Caco-2 (cell line): Measurements from ENCODE around the gene RABEP2. TPM values are rescaled to one million over a fixed set of nuclear protein-coding genes. Genes with fewer than 3 reads are reported as not detected.

ENCODE experiments used
- BruUV-seq: library from RNA; stranded (reverse); fragments of 400-500 nt; replicated peaks from 2 replicates; lab custom pipeline; 2021; lab: Mats Ljungman, UMichigan
- CTCF ChIA-PET: fragments of 300-600 bp; sonication (Branson Sonifier 250); formaldehyde crosslinking; loops from one replicate; lab custom pipeline; 2022; ENCODE audit warnings: antibody characterized with exemption; lab: Charles Lee
- POLR2A ChIA-PET: fragments of 300-600 bp; sonication (Branson Sonifier 250); formaldehyde crosslinking; loops from one replicate; lab custom pipeline; 2022; ENCODE audit warnings: antibody characterized with exemption; lab: Charles Lee
- DNase-seq, 2 experiments: peaks; one replicate each; pipeline versions ENCODE4 v3.0.0 to v3.0.0-alpha.2; 2020 to 2022
- H3K27me3 ChIP-seq: replicated peaks from 2 replicates; pipeline ENCODE4 v1.6.0; 2011; ENCODE audit warnings: low read length; ENCODE audit not compliant: control insufficient read depth, insufficient read depth
- H3K36me3 ChIP-seq: 2 replicates; pipeline ENCODE4 v1.5.1; 2011; ENCODE audit warnings: low read length; ENCODE audit not compliant: control insufficient read depth, insufficient read depth
- H3K4me1 ChIP-seq: fragments of 250-450 bp; sonication (Bioruptor Pico); 2 replicates; pipeline ENCODE4 v1.5.1; 2020; ENCODE audit warnings: mild to moderate bottlenecking
- H3K4me3 ChIP-seq: 2 replicates; pipeline ENCODE4 v1.5.1; 2011; ENCODE audit warnings: low read depth, mild to moderate bottlenecking, control low read depth, low read length
- H3K9me3 ChIP-seq: fragments of 250-450 bp; sonication (Bioruptor Pico); 2 replicates; pipeline ENCODE4 v1.5.1; 2020; ENCODE audit warnings: mild to moderate bottlenecking, moderate library complexity
- H3K27ac Mint-ChIP-seq: one replicate; pipeline ENCODE4 v1.8.0; 2022; ENCODE audit warnings: mixed read lengths; ENCODE audit not compliant: unreplicated experiment
- H3K27me3 Mint-ChIP-seq: one replicate; pipeline ENCODE4 v1.8.0; 2022; ENCODE audit warnings: mixed read lengths; ENCODE audit not compliant: insufficient read depth, unreplicated experiment
- H3K36me3 Mint-ChIP-seq: one replicate; pipeline ENCODE4 v1.8.0; 2022; ENCODE audit warnings: mild to moderate bottlenecking, mixed read lengths; ENCODE audit not compliant: insufficient read depth, unreplicated experiment
- H3K4me1 Mint-ChIP-seq: one replicate; pipeline ENCODE4 v1.8.0; 2022; ENCODE audit warnings: low read depth, mixed read lengths; ENCODE audit not compliant: unreplicated experiment
- H3K4me3 Mint-ChIP-seq: one replicate; pipeline ENCODE4 v1.8.0; 2022; ENCODE audit warnings: mild to moderate bottlenecking, moderate library complexity, mixed read lengths; ENCODE audit not compliant: unreplicated experiment
- H3K9me3 Mint-ChIP-seq: one replicate; pipeline ENCODE4 v1.8.0; 2022; ENCODE audit warnings: mixed read lengths; ENCODE audit not compliant: unreplicated experiment
- intact Hi-C: fragments of 100-400 bp; cut with micrococcal nuclease; formaldehyde crosslinking; loops from one replicate; pipeline ENCODE4 v1.10.0; 2022; ENCODE audit not compliant: unreplicated experiment
- total RNA-seq: library from RNA; stranded (reverse); gene quantifications from 2 replicates; pipeline ENCODE4 v1.2.3, GENCODE V29; 2022
- TF ChIP-seq, protein P1 (sequence below), 2 experiments: fragments of 200-600 bp in 1 of 2; IDR thresholded peaks; 1 replicate in 1 of 2; 2 replicates in 1 of 2; pipeline versions ENCODE4 v1.5.1 to v1.8.0; 2011 to 2022; ENCODE audit warnings: antibody characterized with exemption in 1 of 2, control low read depth in 1 of 2, inconsistent platforms in 1 of 2, low read depth in 1 of 2, low read length in 1 of 2, mild to moderate bottlenecking in 1 of 2, moderate library complexity in 1 of 2; ENCODE audit not compliant: insufficient read depth in 1 of 2, severe bottlenecking in 1 of 2, unreplicated experiment in 1 of 2

Gene RABEP2
- total RNA-seq, 1 experiment from 2014 or later = 22.9 TPM

DNA sequence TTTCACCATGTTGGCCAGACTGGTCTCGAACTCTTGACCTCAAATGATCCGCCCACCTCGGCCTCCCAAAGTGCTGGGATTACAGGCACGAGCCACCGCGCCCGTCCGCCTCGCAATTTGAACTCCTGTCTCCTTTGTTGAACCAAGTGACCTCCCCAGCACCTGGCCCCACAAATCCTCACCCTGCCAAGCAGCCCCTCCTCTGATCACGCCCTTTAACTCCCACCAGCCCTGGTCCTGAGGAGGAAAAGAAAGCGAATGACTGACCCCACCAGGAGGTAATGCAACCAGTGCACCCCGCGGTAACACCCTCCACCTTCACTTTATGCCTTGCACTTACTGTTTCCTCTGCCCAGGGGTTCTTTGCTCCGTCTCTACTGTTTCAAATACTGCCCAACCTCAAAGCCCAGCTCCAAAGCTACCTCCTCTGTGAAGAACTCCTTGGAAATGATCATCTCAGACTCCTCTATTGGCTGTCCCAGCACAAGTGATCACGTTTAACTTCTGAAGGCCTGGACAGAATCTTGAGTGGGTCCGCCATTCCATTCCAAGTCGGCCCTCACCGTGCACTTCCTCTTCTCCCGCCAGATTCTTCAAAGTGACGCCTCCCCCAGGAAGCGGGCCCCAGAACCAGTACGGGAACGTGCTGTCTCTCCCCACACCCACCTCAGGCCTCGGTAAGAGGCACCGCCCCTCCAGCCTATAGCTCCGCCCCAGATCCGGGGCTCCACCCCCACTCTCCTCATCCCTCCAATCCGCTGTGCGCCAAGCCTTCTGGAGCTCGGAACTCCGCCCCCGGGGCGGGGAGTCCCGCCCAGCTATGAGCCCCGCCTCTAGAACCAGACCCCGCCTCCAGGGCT lies 11.1 kb upstream of the RABEP2 start:
- no peaks in the 10 kb centered on the region for H3K27me3 Mint-ChIP-seq
- H3K27ac Mint-ChIP-seq = no peak overlapping the region
- Histone ChIP-seq H3K27me3 (no peaks in the 10 kb centered on the region), H3K36me3 (no peaks in the 10 kb centered on the region), H3K9me3 (no peaks in the 10 kb centered on the region), H3K4me1 (no peaks in the 10 kb centered on the region), H3K4me3 (no peak overlapping the region)
- POLR2A ChIA-PET = no interaction called here
- H3K9me3 Mint-ChIP-seq = no peaks in the 10 kb centered on the region
- CTCF ChIA-PET = no interaction called here
- peaks cover 6% of the 10 kb centered on the region for H3K4me1 Mint-ChIP-seq
- TF ChIP-seq, protein P1, sequence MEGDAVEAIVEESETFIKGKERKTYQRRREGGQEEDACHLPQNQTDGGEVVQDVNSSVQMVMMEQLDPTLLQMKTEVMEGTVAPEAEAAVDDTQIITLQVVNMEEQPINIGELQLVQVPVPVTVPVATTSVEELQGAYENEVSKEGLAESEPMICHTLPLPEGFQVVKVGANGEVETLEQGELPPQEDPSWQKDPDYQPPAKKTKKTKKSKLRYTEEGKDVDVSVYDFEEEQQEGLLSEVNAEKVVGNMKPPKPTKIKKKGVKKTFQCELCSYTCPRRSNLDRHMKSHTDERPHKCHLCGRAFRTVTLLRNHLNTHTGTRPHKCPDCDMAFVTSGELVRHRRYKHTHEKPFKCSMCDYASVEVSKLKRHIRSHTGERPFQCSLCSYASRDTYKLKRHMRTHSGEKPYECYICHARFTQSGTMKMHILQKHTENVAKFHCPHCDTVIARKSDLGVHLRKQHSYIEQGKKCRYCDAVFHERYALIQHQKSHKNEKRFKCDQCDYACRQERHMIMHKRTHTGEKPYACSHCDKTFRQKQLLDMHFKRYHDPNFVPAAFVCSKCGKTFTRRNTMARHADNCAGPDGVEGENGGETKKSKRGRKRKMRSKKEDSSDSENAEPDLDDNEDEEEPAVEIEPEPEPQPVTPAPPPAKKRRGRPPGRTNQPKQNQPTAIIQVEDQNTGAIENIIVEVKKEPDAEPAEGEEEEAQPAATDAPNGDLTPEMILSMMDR (IDR thresholded peaks at IDR 0.05; ENCODE audit: insufficient read depth in 1 of 2, low read depth in 1 of 2, low read length in 1 of 2, severe bottlenecking in 1 of 2, unreplicated experiment in 1 of 2) = no peak
- no peak overlapping the region for H3K4me3 Mint-ChIP-seq
- H3K36me3 Mint-ChIP-seq = no peaks in the 10 kb centered on the region
- DNase-seq = peak; percentile 47 to 48
- BruUV-seq = no TSS peak
- intact Hi-C loops = no loop called here

DNA sequence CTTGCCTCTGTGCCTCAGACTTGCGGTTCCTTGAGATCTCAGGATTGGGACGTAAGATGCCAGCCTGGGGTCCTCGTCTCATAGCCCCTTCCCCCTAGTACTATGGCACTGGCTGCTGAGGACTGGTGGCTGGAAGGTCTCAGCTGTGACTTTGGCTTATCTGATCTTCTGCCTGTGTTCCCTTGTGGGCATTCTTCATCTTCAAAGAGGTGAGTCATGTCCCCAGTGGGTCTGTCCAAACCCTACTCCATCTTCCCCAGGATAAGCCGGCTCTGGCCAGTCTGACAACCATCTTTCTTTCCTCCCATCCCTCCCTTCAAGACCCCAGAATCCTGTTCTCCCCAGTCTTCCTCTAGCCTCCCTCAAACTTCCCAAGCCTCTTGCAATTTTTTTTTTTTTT lies 10.3 kb upstream of the RABEP2 start:
- CTCF ChIA-PET = no interaction called here
- POLR2A ChIA-PET = no interaction called here
- TF ChIP-seq, protein P1 (IDR thresholded peaks at IDR 0.05; ENCODE audit: insufficient read depth in 1 of 2, low read depth in 1 of 2, low read length in 1 of 2, severe bottlenecking in 1 of 2, unreplicated experiment in 1 of 2) = no peak
- H3K27ac Mint-ChIP-seq = no peak overlapping the region
- Histone ChIP-seq H3K27me3 (no peaks in the 10 kb centered on the region), H3K9me3 (no peaks in the 10 kb centered on the region), H3K4me3 (no peak overlapping the region), H3K36me3 (no peaks in the 10 kb centered on the region), H3K4me1 (no peaks in the 10 kb centered on the region)
- no peaks in the 10 kb centered on the region for H3K9me3 Mint-ChIP-seq
- BruUV-seq = no TSS peak
- no peaks in the 10 kb centered on the region for H3K27me3 Mint-ChIP-seq
- no peak for DNase-seq
- intact Hi-C loops = no loop called here
- no peaks in the 10 kb centered on the region for H3K36me3 Mint-ChIP-seq
- no peak overlapping the region for H3K4me3 Mint-ChIP-seq
- H3K4me1 Mint-ChIP-seq = peaks cover 6% of the 10 kb centered on the region

DNA sequence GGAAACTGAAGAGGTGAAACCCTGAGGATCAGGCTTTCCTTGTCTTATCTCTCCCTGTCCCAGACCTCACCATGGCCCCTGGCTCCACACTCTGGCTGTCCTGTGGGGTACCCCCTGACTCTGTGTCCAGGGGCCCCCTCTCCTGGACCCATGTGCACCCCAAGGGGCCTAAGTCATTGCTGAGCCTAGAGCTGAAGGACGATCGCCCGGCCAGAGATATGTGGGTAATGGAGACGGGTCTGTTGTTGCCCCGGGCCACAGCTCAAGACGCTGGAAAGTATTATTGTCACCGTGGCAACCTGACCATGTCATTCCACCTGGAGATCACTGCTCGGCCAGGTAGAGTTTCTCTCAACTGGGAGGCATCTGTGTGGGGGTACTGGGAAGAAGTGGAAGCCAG lies 8.1 kb upstream of the RABEP2 start:
- H3K36me3 ChIP-seq = no peaks in the 10 kb centered on the region
- no peaks in the 10 kb centered on the region for H3K27me3 Mint-ChIP-seq
- H3K4me1 Mint-ChIP-seq = peaks cover 6% of the 10 kb centered on the region
- DNase-seq = no peak
- H3K27ac Mint-ChIP-seq = peak overlapping the region; percentile 17
- intact Hi-C loops = no loop called here
- no TSS peak for BruUV-seq
- H3K4me3 ChIP-seq = no peak overlapping the region
- TF ChIP-seq, protein P1 (IDR thresholded peaks at IDR 0.05; ENCODE audit: insufficient read depth in 1 of 2, low read depth in 1 of 2, low read length in 1 of 2, severe bottlenecking in 1 of 2, unreplicated experiment in 1 of 2) = no peak
- no peak overlapping the region for H3K4me3 Mint-ChIP-seq
- no peaks in the 10 kb centered on the region for H3K27me3 ChIP-seq
- no peaks in the 10 kb centered on the region for H3K36me3 Mint-ChIP-seq
- no peaks in the 10 kb centered on the region for H3K9me3 ChIP-seq
- CTCF ChIA-PET = no interaction called here
- no peaks in the 10 kb centered on the region for H3K4me1 ChIP-seq
- POLR2A ChIA-PET = no interaction called here
- H3K9me3 Mint-ChIP-seq = no peaks in the 10 kb centered on the region
